Mesenchymal stem cell (in vitro differentiated cells and primary cell): ENCODE measurements around the gene MRPL20.

ENCODE experiments used
- DNase-seq: peaks from one replicate; pipeline ENCODE4 v3.0.0-alpha.2; 2013
- H2AFZ ChIP-seq: one replicate; pipeline ENCODE4 v1.6.1; 2013; ENCODE audit warnings: low read depth, mild to moderate bottlenecking, control low read depth, inconsistent platforms, low read length, moderate library complexity
- H2AK5ac ChIP-seq: 2 replicates; pipeline ENCODE4 v1.6.1; 2013; ENCODE audit warnings: low read length, moderate library complexity, mild to moderate bottlenecking, inconsistent platforms; ENCODE audit not compliant: severe bottlenecking
- H2BK120ac ChIP-seq: one replicate; pipeline ENCODE4 v1.6.1; 2013; ENCODE audit warnings: low read depth, mild to moderate bottlenecking, inconsistent platforms, low read length, moderate library complexity
- H2BK12ac ChIP-seq, 2 experiments: one replicate each; pipeline ENCODE4 v1.6.1; 2013; ENCODE audit warnings: inconsistent platforms in 2 of 2, low read length in 2 of 2, mild to moderate bottlenecking in 2 of 2, moderate library complexity in 2 of 2, control low read depth in 1 of 2
- H2BK15ac ChIP-seq: one replicate; pipeline ENCODE4 v1.6.1; 2013; ENCODE audit warnings: mild to moderate bottlenecking, low read depth, inconsistent platforms; ENCODE audit not compliant: poor library complexity, severe bottlenecking
- H2BK5ac ChIP-seq: 2 replicates; pipeline ENCODE4 v1.6.1; 2013; ENCODE audit warnings: low read depth, mild to moderate bottlenecking, low read length, control low read depth, inconsistent platforms; ENCODE audit not compliant: poor library complexity, severe bottlenecking
- H3K14ac ChIP-seq, 2 experiments: one replicate each; pipeline ENCODE4 v1.6.1; 2013; ENCODE audit warnings: inconsistent platforms in 2 of 2, low read length in 2 of 2, control low read depth in 1 of 2, mild to moderate bottlenecking in 1 of 2, moderate library complexity in 1 of 2
- H3K18ac ChIP-seq, 2 experiments: one replicate each; pipeline ENCODE4 v1.6.1; 2013; ENCODE audit warnings: inconsistent platforms in 2 of 2, low read length in 2 of 2, control low read depth in 1 of 2, low read depth in 1 of 2, mild to moderate bottlenecking in 1 of 2
- H3K23ac ChIP-seq, 2 experiments: one replicate each; pipeline ENCODE4 v1.6.1; 2013; ENCODE audit warnings: inconsistent platforms in 2 of 2, low read length in 2 of 2, mild to moderate bottlenecking in 2 of 2, moderate library complexity in 2 of 2, control low read depth in 1 of 2
- H3K27ac ChIP-seq: 2 replicates; pipeline ENCODE4 v1.5.1; 2013; ENCODE audit warnings: mild to moderate bottlenecking, moderate library complexity, low read length, control low read depth, inconsistent platforms; ENCODE audit not compliant: poor library complexity, severe bottlenecking
- H3K27me3 ChIP-seq, 2 experiments: 2 replicates each; pipeline versions ENCODE4 v1.6.1 to v1.7.0; 2013; ENCODE audit warnings: low read length in 2 of 2, mild to moderate bottlenecking in 2 of 2, moderate library complexity in 2 of 2, control low read depth in 1 of 2, inconsistent platforms in 1 of 2; ENCODE audit not compliant: control insufficient read depth in 1 of 2, insufficient read depth in 1 of 2
- H3K36me3 ChIP-seq, 2 experiments: 2 replicates each; pipeline versions ENCODE4 v1.6.1 to v1.7.0; 2013; ENCODE audit warnings: low read length in 2 of 2, control low read depth in 1 of 2, inconsistent platforms in 1 of 2, low read depth in 1 of 2, mild to moderate bottlenecking in 1 of 2; ENCODE audit not compliant: insufficient read depth in 2 of 2, control insufficient read depth in 1 of 2
- H3K4ac ChIP-seq, 2 experiments: one replicate each; pipeline ENCODE4 v1.6.1; 2013; ENCODE audit warnings: inconsistent platforms in 2 of 2, low read length in 2 of 2, mild to moderate bottlenecking in 2 of 2, moderate library complexity in 2 of 2, control low read depth in 1 of 2, low read depth in 1 of 2
- H3K4me1 ChIP-seq: 2 replicates; pipeline ENCODE4 v1.6.1; 2013; ENCODE audit warnings: low read depth, low read length, control low read depth; ENCODE audit not compliant: control insufficient read depth, insufficient read depth
- H3K4me2 ChIP-seq: 2 replicates; pipeline ENCODE4 v1.6.1; 2013; ENCODE audit warnings: low read length, mild to moderate bottlenecking, inconsistent platforms; ENCODE audit not compliant: poor library complexity, severe bottlenecking
- H3K4me3 ChIP-seq, 2 experiments: 2 replicates each; pipeline versions ENCODE4 v1.5.1 to v1.7.0; 2013; ENCODE audit warnings: low read length in 2 of 2, mild to moderate bottlenecking in 2 of 2, control low read depth in 1 of 2, low read depth in 1 of 2; ENCODE audit not compliant: insufficient read depth in 1 of 2
- H3K79me1 ChIP-seq: replicated peaks from 2 replicates; pipeline ENCODE4 v1.6.1; 2013; ENCODE audit warnings: mild to moderate bottlenecking, control low read depth, low read length, inconsistent platforms; ENCODE audit not compliant: poor library complexity, severe bottlenecking
- H3K9ac ChIP-seq: 2 replicates; pipeline ENCODE4 v1.7.0; 2013; ENCODE audit warnings: mild to moderate bottlenecking, low read length, moderate library complexity
- H3K9me3 ChIP-seq: 2 replicates; pipeline ENCODE4 v1.7.0; 2013; ENCODE audit warnings: mild to moderate bottlenecking, low read length; ENCODE audit not compliant: control insufficient read depth
- H4K8ac ChIP-seq: one replicate; pipeline ENCODE4 v1.6.1; 2013; ENCODE audit warnings: inconsistent platforms, mild to moderate bottlenecking, low read length, moderate library complexity
- H4K91ac ChIP-seq: one replicate; pipeline ENCODE4 v1.6.1; 2013; ENCODE audit warnings: mild to moderate bottlenecking, low read length, inconsistent platforms
- WGBS: methylation state at CpG from one replicate; pipeline ENCODE4 v1.1.7; 2013; ENCODE audit warnings: mixed read lengths; 5-methylcytosine and 5-hydroxymethylcytosine counted together

MRPL20 gene

DNA sequence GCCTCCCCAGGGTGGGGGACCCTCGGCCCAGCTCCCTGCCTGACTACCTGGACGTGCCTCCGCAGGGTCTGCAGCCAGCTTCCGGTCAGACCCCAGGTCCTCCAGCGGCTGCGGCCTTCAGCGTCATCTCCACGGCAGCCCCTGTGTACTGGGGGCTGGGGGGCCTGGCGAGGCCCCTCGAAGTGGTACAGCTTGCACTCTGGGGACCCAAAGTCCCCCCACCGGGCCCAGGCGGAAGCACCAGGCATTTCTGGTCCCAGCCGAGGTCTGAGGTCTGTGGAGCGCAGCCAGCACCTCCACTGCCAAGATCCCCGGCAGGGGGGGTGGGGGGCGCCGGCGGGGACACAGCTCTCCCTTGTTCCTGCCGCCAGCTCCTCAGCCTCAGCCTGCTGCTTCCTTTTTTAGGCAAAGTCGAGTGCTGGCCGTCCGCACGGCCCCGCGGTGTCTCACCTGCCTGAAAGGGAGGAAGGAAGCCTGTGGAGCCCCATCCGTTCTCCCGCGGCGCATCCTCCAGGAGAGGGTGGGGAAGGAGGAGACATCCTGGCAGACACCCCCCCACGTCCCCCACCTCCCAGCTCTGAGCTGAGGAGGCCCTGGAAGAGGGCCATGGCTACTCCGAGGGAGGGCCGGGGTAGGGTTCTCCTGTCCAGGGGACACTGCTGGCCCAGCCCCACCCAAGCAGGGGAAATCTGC lies 27.2 kb upstream of the MRPL20 start:
- peak overlapping the region; percentile 78 for H4K91ac ChIP-seq
- H3K4me2 ChIP-seq, result no peak overlapping the region
- no peak for DNase-seq
- no peak overlapping the region for H2BK5ac ChIP-seq
- no peak overlapping the region for H3K27ac ChIP-seq
- H2BK120ac ChIP-seq, result no peak overlapping the region
- no peak overlapping the region for H3K23ac ChIP-seq
- H3K9ac ChIP-seq, result no peak overlapping the region
- peaks cover 89% of the 10 kb centered on the region for H3K4me1 ChIP-seq
- H3K14ac ChIP-seq, result no peak overlapping the region
- peak overlapping the region; percentile 60 for H2BK15ac ChIP-seq
- H3K4ac ChIP-seq, result peak overlapping the region in 1 of 2 experiments; percentile 41
- peaks cover 0 to 26% of the 10 kb centered on the region in 2 experiments for H3K27me3 ChIP-seq
- H3K4me3 ChIP-seq, result no peak overlapping the region
- peak overlapping the region; percentile 32 to 75 for H2BK12ac ChIP-seq
- peak overlapping the region; percentile 89 for H4K8ac ChIP-seq
- WGBS, result 42% methylated on average over 26 of the region's 32 CpGs
- H3K9me3 ChIP-seq, result no peaks in the 10 kb centered on the region
- H3K36me3 ChIP-seq, result peaks cover 0 to 22% of the 10 kb centered on the region in 2 experiments
- peaks cover 20% of the 10 kb centered on the region for H3K79me1 ChIP-seq
- peak overlapping the region; percentile 48 for H2AK5ac ChIP-seq
- no peak overlapping the region for H2AFZ ChIP-seq
- H3K18ac ChIP-seq, result peak overlapping the region in 1 of 2 experiments; percentile 29

DNA sequence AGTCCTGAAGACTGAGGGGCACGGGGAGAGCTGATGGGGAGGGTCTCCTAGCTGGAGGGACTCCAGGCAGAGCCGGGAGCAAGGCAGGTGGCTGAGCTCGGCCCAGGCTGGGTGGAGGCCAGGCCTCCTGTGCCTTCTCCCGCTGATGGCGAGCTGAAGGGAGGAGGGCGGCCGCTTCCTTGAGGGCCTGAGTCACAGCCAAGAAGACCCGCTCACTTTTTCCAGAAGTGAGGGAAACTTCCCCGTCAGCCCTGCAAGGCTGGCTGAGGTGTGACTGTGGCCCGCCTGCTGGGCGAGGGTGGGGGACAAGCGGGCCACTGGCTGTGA lies 26.7 kb upstream of the MRPL20 start:
- Histone ChIP-seq H3K27ac (peak overlapping the region; percentile 58), H3K79me1 (peaks cover 20% of the 10 kb centered on the region), H3K27me3 (peaks cover 0 to 23% of the 10 kb centered on the region in 2 experiments), H3K9me3 (no peaks in the 10 kb centered on the region), H2BK120ac (peak overlapping the region; percentile 1), H4K91ac (peak overlapping the region; percentile 78), H2AK5ac (peak overlapping the region; percentile 48), H3K4me3 (no peak overlapping the region), H3K18ac (peak overlapping the region; percentile 29 to 41), H2BK15ac (peak overlapping the region; percentile 87), H3K23ac (no peak overlapping the region), H3K36me3 (peaks cover 0 to 17% of the 10 kb centered on the region in 2 experiments), H2AFZ (no peak overlapping the region), H3K14ac (no peak overlapping the region), H4K8ac (peak overlapping the region; percentile 89), H2BK12ac (peak overlapping the region; percentile 16 to 32), H3K4me1 (peaks cover 84% of the 10 kb centered on the region), H2BK5ac (no peak overlapping the region), H3K9ac (no peak overlapping the region), H3K4ac (peak overlapping the region; percentile 1 to 41), H3K4me2 (no peak overlapping the region)
- WGBS, result 24% methylated on average over 12 of the region's 12 CpGs
- DNase-seq, result peak; percentile 83

DNA sequence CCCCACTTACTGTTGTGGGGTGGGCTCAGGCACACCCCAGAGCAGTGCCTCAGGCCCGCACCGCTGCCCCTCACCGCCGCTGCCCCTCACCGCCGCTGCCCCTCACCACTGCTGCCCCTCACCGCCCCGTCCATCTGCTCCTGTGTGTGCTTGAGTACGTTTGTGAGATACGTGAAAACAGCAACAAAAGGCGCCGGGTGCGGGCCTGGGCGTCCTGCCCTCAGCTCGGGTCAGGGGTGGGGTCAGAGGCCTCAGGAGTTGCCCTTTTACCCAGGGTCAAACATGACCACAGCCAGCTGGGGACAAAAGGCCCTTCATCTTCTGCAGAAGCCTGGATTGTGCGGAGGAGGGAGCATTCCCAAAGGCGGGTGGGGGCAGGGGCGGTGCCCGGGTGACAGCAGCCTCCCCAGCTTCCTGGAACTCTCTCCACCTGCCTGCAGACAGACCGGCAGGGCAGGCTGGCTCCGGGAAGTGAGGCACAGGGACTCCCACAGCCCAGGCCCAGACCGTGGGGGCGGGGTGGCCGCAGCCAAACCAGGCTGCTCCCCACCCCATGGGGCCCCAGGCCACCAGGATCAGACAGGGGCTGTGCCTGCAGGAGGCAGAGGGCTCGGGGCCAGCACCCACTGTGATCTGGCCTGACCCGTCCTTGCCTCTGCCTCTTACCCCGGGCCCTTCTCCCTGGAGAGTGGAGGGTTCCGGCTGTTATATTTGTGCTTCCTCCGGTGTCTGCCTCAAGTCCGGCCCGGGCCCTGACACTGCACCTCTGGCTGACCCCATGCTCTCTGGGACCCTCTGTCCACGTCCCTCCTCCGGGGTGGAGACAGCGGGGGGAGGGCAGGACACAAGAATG lies 26.1 kb upstream of the MRPL20 start:
- H3K23ac ChIP-seq, result no peak overlapping the region
- 49% methylated on average over 34 of the region's 34 CpGs for WGBS
- peaks cover 78% of the 10 kb centered on the region for H3K4me1 ChIP-seq
- peak overlapping the region; percentile 87 for H2BK15ac ChIP-seq
- H3K27me3 ChIP-seq, result peaks cover 0 to 20% of the 10 kb centered on the region in 2 experiments
- H3K27ac ChIP-seq, result peak overlapping the region; percentile 58
- DNase-seq, result no peak
- peak overlapping the region; percentile 11 for H2AK5ac ChIP-seq
- H2BK120ac ChIP-seq, result peak overlapping the region; percentile 1
- H4K91ac ChIP-seq, result peak overlapping the region; percentile 67
- no peak overlapping the region for H3K4me2 ChIP-seq
- H3K14ac ChIP-seq, result peak overlapping the region in 1 of 2 experiments; percentile 71
- H3K4me3 ChIP-seq, result no peak overlapping the region
- H4K8ac ChIP-seq, result peak overlapping the region; percentile 89
- H3K36me3 ChIP-seq, result peaks cover 0 to 12% of the 10 kb centered on the region in 2 experiments
- no peak overlapping the region for H3K9ac ChIP-seq
- H2AFZ ChIP-seq, result no peak overlapping the region
- peak overlapping the region; percentile 19 to 20 for H3K4ac ChIP-seq
- H3K79me1 ChIP-seq, result peaks cover 15% of the 10 kb centered on the region
- H3K9me3 ChIP-seq, result no peaks in the 10 kb centered on the region
- H3K18ac ChIP-seq, result peak overlapping the region; percentile 1 to 92
- no peak overlapping the region for H2BK5ac ChIP-seq
- peak overlapping the region in 1 of 2 experiments; percentile 16 for H2BK12ac ChIP-seq
